ENCODE data around the gene LSMEM2.
"Not testable (repeated sequence)": the region's sequence is repeated elsewhere in the genome, so short reads cannot be mapped to it uniquely, and the experiment has no call there.

LSMEM2 gene

GRCh38 chr3:50299929-50300680, 21.2 kb downstream of the LSMEM2 start:
- no peaks in the 10 kb centered on the region for H3K27me3 Mint-ChIP-seq
- peak overlapping the region; percentile 94 for H3K4me3 Mint-ChIP-seq
- H3K36me3 Mint-ChIP-seq = no peaks in the 10 kb centered on the region
- H3K9me3 Mint-ChIP-seq = no peaks in the 10 kb centered on the region
- DNase-seq (ENCODE audit: low spot score in 2 of 2) (no peak), ATAC-seq (ENCODE audit: low read depth) (no peak)
- peaks cover 20% of the 10 kb centered on the region for H3K4me1 Mint-ChIP-seq
- H3K27ac Mint-ChIP-seq = peak overlapping the region; percentile 97

GRCh38 chr3:50300681-50301254, 21.9 kb downstream of the LSMEM2 start:
- H3K9me3 Mint-ChIP-seq = no peaks in the 10 kb centered on the region
- H3K4me3 Mint-ChIP-seq = peak overlapping the region; percentile 94
- no peak for ATAC-seq (ENCODE audit: low read depth)
- no peak for DNase-seq (ENCODE audit: low spot score in 2 of 2)
- H3K27ac Mint-ChIP-seq = peak overlapping the region; percentile 97
- H3K36me3 Mint-ChIP-seq = no peaks in the 10 kb centered on the region
- no peaks in the 10 kb centered on the region for H3K27me3 Mint-ChIP-seq
- H3K4me1 Mint-ChIP-seq = peaks cover 20% of the 10 kb centered on the region

GRCh38 chr3:50302095-50303012, 23.5 kb downstream of the LSMEM2 start:
- Mint-ChIP-seq H3K4me3 (no peak overlapping the region), H3K9me3 (no peaks in the 10 kb centered on the region), H3K27ac (no peak overlapping the region), H3K4me1 (peaks cover 17% of the 10 kb centered on the region), H3K27me3 (no peaks in the 10 kb centered on the region), H3K36me3 (no peaks in the 10 kb centered on the region)
- DNase-seq (ENCODE audit: low spot score in 2 of 2) (no peak), ATAC-seq (ENCODE audit: low read depth) (no peak)

GRCh38 chr3:50303013-50303815, 24.3 kb downstream of the LSMEM2 start, which contains the start of gene HYAL1:
Gene HYAL1, minus strand, starts transcription at chr3:50303574. Its CDS starts 618 bp downstream, at chr3:50302956.
- no peak for DNase-seq (ENCODE audit: low spot score in 2 of 2)
- no peaks in the 10 kb centered on the region for H3K9me3 Mint-ChIP-seq
- no peaks in the 10 kb centered on the region for H3K36me3 Mint-ChIP-seq
- H3K4me3 Mint-ChIP-seq = no peak within 1 kb of the TSS
- H3K4me1 Mint-ChIP-seq = peaks cover 11% of the 10 kb centered on the region
- no peak for ATAC-seq (ENCODE audit: low read depth)
- H3K27me3 Mint-ChIP-seq = no peaks in the 10 kb centered on the region
- no peak within 1 kb of the TSS for H3K27ac Mint-ChIP-seq

GRCh38 chr3:50304601-50305000, 25.7 kb downstream of the LSMEM2 start:
- Mint-ChIP-seq H3K27me3 (no peaks in the 10 kb centered on the region), H3K4me1 (peaks cover 10% of the 10 kb centered on the region), H3K36me3 (no peaks in the 10 kb centered on the region), H3K4me3 (no peak overlapping the region), H3K27ac (no peak overlapping the region), H3K9me3 (no peaks in the 10 kb centered on the region)
- no peak for DNase-seq (ENCODE audit: low spot score in 2 of 2)
- ATAC-seq (ENCODE audit: low read depth) = no peak

- H3K9me3 Mint-ChIP-seq; H3K27me3 Mint-ChIP-seq; H3K4me3 Mint-ChIP-seq; H3K27ac Mint-ChIP-seq; H3K36me3 Mint-ChIP-seq; ATAC-seq (ENCODE audit: low read depth); DNase-seq (ENCODE audit: low spot score in 2 of 2): not testable (repeated sequence)
- peaks cover 12% of the 10 kb centered on the region for H3K4me1 Mint-ChIP-seq
Observed at GRCh38 chr3:50312041-50312440, 33.2 kb downstream of the LSMEM2 start.

GRCh38 chr3:50314342-50314741, 35.5 kb downstream of the LSMEM2 start:
- no peak overlapping the region for H3K27ac Mint-ChIP-seq

GRCh38 chr3:50314816-50315215, 35.9 kb downstream of the LSMEM2 start:
- H3K36me3 Mint-ChIP-seq = no peaks in the 10 kb centered on the region
- no peak overlapping the region for H3K4me3 Mint-ChIP-seq
- no peaks in the 10 kb centered on the region for H3K27me3 Mint-ChIP-seq
- H3K27ac Mint-ChIP-seq = no peak overlapping the region
- H3K9me3 Mint-ChIP-seq = no peaks in the 10 kb centered on the region
- DNase-seq (ENCODE audit: low spot score in 2 of 2) (no peak), ATAC-seq (ENCODE audit: low read depth) (no peak)
- peaks cover 27% of the 10 kb centered on the region for H3K4me1 Mint-ChIP-seq

More at GRCh38 chr3:50314342-50314741, 35.5 kb downstream of the LSMEM2 start:
- ATAC-seq (ENCODE audit: low read depth) = no peak
- H3K27me3 Mint-ChIP-seq = no peaks in the 10 kb centered on the region
- no peaks in the 10 kb centered on the region for H3K36me3 Mint-ChIP-seq
- no peak overlapping the region for H3K4me3 Mint-ChIP-seq
- no peaks in the 10 kb centered on the region for H3K9me3 Mint-ChIP-seq
- DNase-seq (ENCODE audit: low spot score in 2 of 2) = no peak
- H3K4me1 Mint-ChIP-seq = peaks cover 25% of the 10 kb centered on the region

- peaks cover 36% of the 10 kb centered on the region for H3K4me1 Mint-ChIP-seq
- peak overlapping the region; percentile 79 for H3K4me3 Mint-ChIP-seq
- H3K36me3 Mint-ChIP-seq = no peaks in the 10 kb centered on the region
- no peaks in the 10 kb centered on the region for H3K27me3 Mint-ChIP-seq
- no peaks in the 10 kb centered on the region for H3K9me3 Mint-ChIP-seq
- H3K27ac Mint-ChIP-seq = peak overlapping the region; percentile 80
- DNase-seq (ENCODE audit: low spot score in 2 of 2) (peak in 1 of 2 donors; percentile 44), ATAC-seq (ENCODE audit: low read depth) (peak; percentile 57)
Observed at GRCh38 chr3:50316657-50317242, 37.9 kb downstream of the LSMEM2 start.

- ATAC-seq (ENCODE audit: low read depth) (no peak), DNase-seq (ENCODE audit: low spot score in 2 of 2) (no peak)
- no peak overlapping the region for H3K27ac Mint-ChIP-seq
- H3K4me1 Mint-ChIP-seq = peaks cover 36% of the 10 kb centered on the region
- H3K36me3 Mint-ChIP-seq = no peaks in the 10 kb centered on the region
- H3K4me3 Mint-ChIP-seq = no peak overlapping the region
- no peaks in the 10 kb centered on the region for H3K27me3 Mint-ChIP-seq
- no peaks in the 10 kb centered on the region for H3K9me3 Mint-ChIP-seq
Observed at GRCh38 chr3:50317300-50317699, 38.4 kb downstream of the LSMEM2 start.

GRCh38 chr3:50318163-50318562, 39.3 kb downstream of the LSMEM2 start:
- H3K36me3 Mint-ChIP-seq = no peaks in the 10 kb centered on the region
- H3K27ac Mint-ChIP-seq = no peak overlapping the region
- H3K9me3 Mint-ChIP-seq = no peaks in the 10 kb centered on the region
- H3K27me3 Mint-ChIP-seq = no peaks in the 10 kb centered on the region
- ATAC-seq (ENCODE audit: low read depth) = no peak
- H3K4me3 Mint-ChIP-seq = no peak overlapping the region
- no peak for DNase-seq (ENCODE audit: low spot score in 2 of 2)
- H3K4me1 Mint-ChIP-seq = peaks cover 38% of the 10 kb centered on the region

- Mint-ChIP-seq H3K27me3 (no peaks in the 10 kb centered on the region), H3K4me1 (peaks cover 39% of the 10 kb centered on the region), H3K9me3 (no peaks in the 10 kb centered on the region), H3K36me3 (no peaks in the 10 kb centered on the region), H3K27ac (no peak overlapping the region), H3K4me3 (peak overlapping the region; percentile 29)
- DNase-seq (ENCODE audit: low spot score in 2 of 2) = no peak
- no peak for ATAC-seq (ENCODE audit: low read depth)
Observed at GRCh38 chr3:50318615-50319014, 39.7 kb downstream of the LSMEM2 start.

GRCh38 chr3:50319181-50319893, 40.5 kb downstream of the LSMEM2 start:
- Mint-ChIP-seq H3K27me3 (no peaks in the 10 kb centered on the region), H3K4me3 (peak overlapping the region; percentile 32), H3K9me3 (no peaks in the 10 kb centered on the region), H3K4me1 (peaks cover 39% of the 10 kb centered on the region), H3K36me3 (no peaks in the 10 kb centered on the region), H3K27ac (no peak overlapping the region)
- DNase-seq (ENCODE audit: low spot score in 2 of 2) = no peak
- no peak for ATAC-seq (ENCODE audit: low read depth)
